Prostate gland (tissue), 2 donors: ENCODE results near the gene IL3.

ENCODE experiments used
- CTCF ChIP-seq, 4 experiments: fragments of 200-600 bp in 2 of 4; fragments of 450-650 bp in 2 of 4; sonication (generic) in 2 of 4; IDR thresholded peaks; 1 replicate in 3 of 4; 2 replicates in 1 of 4; pipeline ENCODE4 v1.5.1; 2016 to 2019; ENCODE audit warnings: antibody characterized with exemption in 4 of 4, mild to moderate bottlenecking in 2 of 4, moderate library complexity in 2 of 4
- POLR2A ChIP-seq: fragments of 450-650 bp; IDR thresholded peaks from one replicate; pipeline ENCODE4 v1.6.1; 2016; ENCODE audit warnings: antibody characterized with exemption, mild to moderate bottlenecking

DNA sequence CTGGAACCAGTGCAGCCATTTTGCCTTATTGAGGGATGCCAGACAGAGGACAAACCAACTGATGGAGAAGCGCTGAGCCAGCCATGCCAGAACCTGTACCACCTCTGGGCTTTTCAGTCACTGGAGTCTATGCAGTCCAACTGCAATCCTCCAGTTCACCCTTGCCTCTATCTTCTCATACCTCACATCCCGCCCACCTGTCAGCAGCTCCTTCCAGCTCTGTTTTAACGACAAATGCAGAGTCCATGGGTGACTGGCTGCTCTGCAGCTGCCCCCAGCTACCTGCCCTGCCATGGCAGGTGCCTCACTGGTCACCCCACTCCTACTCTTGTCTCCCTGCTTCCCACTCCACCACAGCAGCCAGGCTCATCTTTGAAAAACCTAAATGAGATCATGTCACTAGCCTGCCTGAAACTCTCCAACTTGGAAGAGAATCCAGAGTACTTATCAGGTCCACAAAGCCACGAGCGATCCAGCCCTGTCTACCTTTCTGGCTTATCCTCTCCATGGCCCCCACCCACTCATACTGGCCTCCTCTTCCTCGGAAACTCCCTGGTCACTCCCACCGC lies 35.0 kb upstream of the IL3 start:
- TF ChIP-seq CTCF (IDR thresholded peaks at IDR 0.05) (no peak), POLR2A (no peak)
